Fibroblast of skin of right quadriceps (primary cell): Measurements from ENCODE around the gene COLQ.

Experiments used
- DNase-seq: peaks from one replicate; pipeline ENCODE4 v3.0.0-alpha.2; 2013

COLQ gene

GRCh38 chr3:15453501-15453900 lies 68.0 kb downstream of the COLQ start:
- no peak for DNase-seq

DNA sequence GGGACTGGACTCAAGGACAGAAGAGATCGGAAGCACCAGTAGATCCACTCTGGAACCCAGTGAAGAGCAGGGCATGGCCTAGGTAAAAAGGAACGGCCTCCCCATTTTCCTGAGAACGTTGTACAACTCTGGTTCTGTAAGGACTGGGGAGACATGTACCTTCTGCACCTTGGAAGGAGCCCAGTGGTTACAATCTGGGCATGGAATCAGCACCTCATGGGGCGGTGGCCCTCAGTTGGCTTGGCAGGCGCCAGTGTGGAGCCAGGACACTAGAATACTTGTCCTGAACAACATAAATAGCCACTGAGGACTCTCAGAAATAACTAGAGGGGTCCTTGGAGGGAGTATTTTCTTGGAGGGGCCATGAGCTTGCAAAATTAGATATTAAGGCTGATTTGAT lies 68.5 kb downstream of the COLQ start:
- DNase-seq, result no peak

DNA sequence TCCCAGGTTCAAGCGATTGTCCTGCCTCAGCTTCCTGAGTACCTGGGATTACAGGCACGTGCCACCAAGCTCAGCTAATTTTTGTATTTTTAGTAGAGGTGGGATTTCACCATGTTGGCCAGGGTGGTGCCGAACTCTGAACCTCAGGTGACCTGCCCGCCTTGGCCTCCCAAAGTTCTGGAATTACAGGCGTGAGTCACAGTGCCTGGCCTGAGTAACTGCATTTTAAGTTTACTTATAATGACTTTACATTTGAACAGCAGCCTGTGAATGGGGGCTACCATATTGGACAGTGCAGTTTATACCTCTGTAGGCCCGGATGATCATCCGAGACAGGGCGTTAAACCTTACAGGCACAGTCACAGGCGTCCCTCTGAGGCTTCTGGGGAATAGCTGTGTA lies 69.3 kb downstream of the COLQ start:
- no peak for DNase-seq

GRCh38 chr3:15451216-15452113 lies 70.0 kb downstream of the COLQ start:
- no peak for DNase-seq

DNA sequence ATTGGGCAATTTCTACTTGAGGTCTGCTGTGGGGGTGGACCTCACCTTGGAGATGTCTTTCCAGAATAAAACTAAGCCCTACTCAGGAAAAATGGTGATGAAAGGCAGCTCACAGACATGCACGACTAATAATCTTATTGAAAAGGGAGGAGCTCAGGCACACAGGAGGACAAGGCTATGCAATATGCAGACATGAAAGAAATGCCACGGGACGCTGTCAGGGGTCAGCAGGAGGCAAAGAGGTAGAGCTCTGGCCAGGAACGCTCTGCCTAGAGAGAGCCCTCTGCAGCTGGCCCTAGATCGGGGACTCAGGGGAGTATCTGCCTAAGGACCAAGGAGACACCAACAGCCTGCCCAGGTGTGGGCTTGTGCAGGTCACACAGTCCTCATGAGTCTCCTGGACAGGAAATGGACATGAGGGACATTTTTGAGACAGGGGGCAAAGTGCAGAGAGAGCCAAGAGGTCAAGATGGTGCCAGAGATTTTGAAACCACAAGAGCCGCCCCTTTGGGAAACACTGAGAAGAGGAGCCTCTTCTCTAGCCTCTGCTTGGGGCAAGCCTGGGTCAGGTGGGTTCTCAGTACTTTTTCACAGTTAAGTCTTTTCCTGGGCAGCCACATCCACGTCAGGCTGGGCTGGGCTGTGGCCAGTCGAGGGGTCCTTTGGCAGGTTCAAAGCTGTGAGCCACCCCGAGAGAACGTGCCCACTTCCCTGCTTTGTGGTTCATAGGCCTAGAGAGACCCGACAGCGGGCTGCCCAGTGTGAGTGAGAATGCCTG lies 70.9 kb downstream of the COLQ start:
- no peak for DNase-seq

- no peak for DNase-seq
Observed at GRCh38 chr3:15449489-15450224, 71.8 kb downstream of the COLQ start.

GRCh38 chr3:15443826-15444524 lies 77.5 kb downstream of the COLQ start:
- DNase-seq, result no peak

- DNase-seq, result no peak
Observed at GRCh38 chr3:15440891-15441290, 80.6 kb downstream of the COLQ start.

GRCh38 chr3:15439476-15439875 lies 82.0 kb downstream of the COLQ start:
- no peak for DNase-seq

GRCh38 chr3:15438983-15439382 lies 82.5 kb downstream of the COLQ start:
- DNase-seq, result peak; percentile 25

GRCh38 chr3:15436246-15436645 lies 85.3 kb downstream of the COLQ start:
- no peak for DNase-seq

DNA sequence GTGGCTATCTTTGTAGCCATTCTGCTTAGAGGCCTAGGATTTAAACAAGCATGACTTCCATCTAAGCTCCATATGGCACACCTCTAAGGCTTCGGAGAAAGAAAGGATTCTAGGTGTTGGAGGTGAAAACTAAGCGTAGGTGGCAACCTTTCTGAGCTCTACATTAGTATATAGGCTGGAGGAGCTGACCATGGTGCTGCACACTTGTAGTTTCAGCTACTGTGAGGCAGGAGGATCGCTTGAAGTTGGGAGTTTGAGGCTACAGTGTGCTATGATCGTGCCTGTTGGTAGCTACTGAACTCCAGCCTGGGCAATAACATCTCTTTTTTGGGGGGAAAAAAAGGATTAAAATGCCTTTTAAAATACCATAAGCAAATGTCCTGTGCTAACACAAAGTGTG lies 86.8 kb downstream of the COLQ start:
- no peak for DNase-seq

DNA sequence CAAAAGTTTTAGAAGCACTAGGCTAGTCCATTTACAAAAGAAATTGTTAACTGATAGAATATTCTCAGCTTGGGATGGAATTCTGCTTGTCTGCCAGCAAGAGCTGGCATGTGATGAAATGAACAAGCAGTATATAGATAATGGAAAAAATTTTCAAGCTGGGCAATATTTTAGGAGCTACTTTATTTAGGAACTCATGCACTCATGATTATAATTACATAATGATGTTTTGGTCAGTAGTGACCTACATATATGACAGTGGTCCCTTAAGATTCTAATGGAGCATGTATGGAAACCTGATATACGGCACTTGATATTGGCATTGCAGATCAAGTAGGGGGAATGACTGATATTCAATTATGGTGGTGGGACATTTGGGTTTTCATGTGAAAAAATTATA lies 88.0 kb downstream of the COLQ start:
- no peak for DNase-seq

- DNase-seq, result no peak
Observed at GRCh38 chr3:15431256-15431837, 90.2 kb downstream of the COLQ start.

- DNase-seq, result no peak
Observed at GRCh38 chr3:15430624-15431023, 90.9 kb downstream of the COLQ start.

DNA sequence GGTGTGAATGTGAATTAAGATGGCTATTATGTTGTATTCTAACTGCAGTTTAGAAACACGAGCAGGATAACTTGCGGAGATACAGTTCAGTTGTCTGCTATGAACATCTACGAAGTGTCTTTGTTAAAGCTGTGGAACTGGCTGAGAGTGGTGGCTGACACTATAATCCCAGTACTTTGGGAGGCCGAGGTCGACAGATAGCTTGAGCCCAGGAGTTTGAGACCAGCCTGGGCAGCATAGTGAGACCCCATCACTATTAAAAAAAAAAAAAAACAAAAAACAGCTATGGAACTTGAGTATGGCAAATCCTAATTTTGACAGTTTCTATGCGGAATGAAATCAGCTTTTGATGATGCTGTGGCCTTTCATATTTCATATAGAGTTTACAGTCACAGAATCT lies 92.4 kb downstream of the COLQ start:
- DNase-seq, result no peak

- peak; percentile 40 for DNase-seq
Observed at GRCh38 chr3:15428539-15428938, 93.0 kb downstream of the COLQ start.

- no peak for DNase-seq
Observed at GRCh38 chr3:15427981-15428380, 93.5 kb downstream of the COLQ start.

DNA sequence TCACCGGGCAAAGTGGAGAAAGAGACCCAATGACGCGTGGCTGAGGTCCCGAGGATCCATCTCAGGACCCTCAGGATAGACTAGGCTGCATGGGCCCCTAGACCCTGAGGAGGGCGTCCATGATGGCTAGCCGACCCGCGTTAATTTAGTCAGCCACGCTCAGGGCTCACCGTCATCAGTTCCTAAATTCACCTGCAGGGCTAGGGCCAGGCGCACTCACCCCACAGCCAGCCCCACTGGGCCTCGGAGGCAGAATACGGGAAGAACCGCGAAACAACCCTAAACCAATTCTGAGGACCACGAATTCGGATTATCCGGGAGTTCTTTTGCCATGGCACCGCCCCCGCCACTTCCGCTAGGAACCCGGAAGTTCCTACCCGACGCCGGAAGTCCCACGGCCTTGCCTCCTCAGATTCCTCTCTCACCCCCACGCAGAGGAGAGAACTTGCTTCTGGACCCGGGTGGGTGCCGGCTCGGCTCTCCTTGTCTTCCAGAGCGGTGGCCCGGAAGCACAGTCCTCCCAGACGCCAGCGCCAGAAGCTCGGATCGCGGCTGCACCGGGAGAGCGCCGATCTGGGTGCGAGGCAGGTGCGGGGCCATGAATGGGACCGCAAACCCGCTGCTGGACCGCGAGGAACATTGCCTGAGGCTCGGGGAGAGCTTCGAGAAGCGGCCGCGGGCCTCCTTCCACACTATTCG lies 94.2 kb downstream of the COLQ start, which contains the start of the genes EAF1 and METTL6:
Gene EAF1 (plus strand): TSS at position 417 of the 699 bp plus-strand sequence. CDS start 182 bp downstream, at position 599.
Gene METTL6 (minus strand): TSS at position 363 of the 699 bp plus-strand sequence. CDS start 1,033 bp downstream, outside the sequence.
- DNase-seq, result peak; percentile 76

- no peak for DNase-seq
Observed at GRCh38 chr3:15426579-15427118, 94.9 kb downstream of the COLQ start.

- no peak for DNase-seq
Observed at GRCh38 chr3:15420871-15421270, 100.6 kb downstream of the COLQ start.
